ENCODE results near the gene GIPC2.

Gene GIPC2

DNA sequence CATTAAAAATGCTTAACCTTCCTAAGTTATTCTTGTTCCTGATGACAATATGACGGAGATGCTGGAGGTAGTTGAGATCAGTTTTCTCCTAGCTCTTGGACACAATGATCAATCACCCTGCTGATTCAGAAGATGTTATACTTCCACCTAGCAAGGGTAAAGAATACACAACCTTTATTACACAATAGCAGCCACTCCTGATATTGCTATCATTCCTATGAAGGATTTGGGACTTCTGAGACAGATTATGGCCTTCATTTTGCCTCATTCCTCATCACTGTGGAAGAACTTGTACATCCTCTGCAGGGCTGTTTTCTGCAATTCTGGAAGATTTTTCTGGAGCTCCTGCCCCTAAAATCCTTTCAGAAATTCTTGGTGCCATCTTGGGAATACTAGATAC is 47.8 kb downstream of the GIPC2 start:
- in situ Hi-C loops (cut with MboI; ENCODE audit: low sequenced_read_pairs) = no loop called here

GRCh38 chr1:78094639-78095038 is 48.9 kb downstream of the GIPC2 start:
- in situ Hi-C loops (cut with MboI; ENCODE audit: low sequenced_read_pairs) = no loop called here

DNA sequence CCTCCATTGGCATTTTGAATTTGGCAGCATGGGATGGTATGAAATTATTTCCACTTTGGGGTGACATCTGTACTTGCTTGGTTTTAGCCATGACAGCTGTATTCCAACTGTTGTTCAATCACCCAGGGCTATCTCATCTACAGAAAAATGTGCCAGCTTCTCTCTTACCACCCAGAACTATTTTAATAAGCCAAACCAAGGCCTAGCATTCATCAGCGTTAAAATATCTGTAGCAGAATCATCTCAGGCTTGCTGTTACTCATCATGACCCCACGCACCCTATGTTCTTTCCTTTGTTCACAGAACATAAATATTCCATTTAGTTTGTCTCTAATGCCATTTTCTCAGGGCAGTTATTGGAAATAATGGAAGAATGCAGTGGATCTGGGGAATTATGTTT is 49.8 kb downstream of the GIPC2 start:
- in situ Hi-C loops (cut with MboI; ENCODE audit: low sequenced_read_pairs) = no loop called here

DNA sequence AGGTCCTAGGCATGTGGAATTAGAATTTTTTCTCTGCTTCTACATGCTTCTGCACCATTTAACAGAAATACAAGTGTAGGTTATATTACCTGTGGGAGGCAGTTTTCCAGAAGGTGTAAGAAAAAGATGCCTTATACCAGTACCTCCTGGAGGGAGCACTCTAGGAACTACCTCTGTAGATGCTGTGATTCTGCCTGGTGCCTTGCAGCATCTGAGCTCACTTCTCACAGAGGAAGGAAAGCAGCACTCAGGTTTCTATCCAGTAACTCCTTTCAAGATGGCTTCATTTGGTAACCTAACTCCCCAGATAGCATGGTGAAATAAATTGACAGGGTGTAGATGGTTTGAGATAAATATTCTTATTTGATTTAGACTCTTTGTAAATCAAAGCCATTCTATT is 50.3 kb downstream of the GIPC2 start:
- in situ Hi-C loops (cut with MboI; ENCODE audit: low sequenced_read_pairs) = no loop called here

DNA sequence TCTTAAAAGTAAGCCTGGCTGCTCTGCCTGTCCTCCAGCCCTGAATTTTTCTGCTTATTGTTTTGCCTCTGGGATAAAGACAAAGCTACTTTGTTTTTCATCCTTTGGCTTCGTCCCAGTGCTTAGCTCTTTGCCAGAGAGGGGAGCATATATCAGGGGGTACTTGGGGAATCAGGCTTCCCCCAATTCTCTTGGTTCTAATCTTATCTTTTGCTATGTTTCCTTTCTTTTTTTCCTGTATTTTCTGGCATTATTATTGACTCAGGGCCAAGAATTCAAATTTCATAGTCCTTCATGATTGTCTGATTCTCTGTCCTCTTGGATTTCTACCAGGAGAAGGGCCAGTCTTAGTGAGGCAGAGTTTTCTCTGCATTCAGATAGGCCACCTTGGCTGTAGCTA is 51.2 kb downstream of the GIPC2 start:
- in situ Hi-C loops (cut with MboI; ENCODE audit: low sequenced_read_pairs) = no loop called here

DNA sequence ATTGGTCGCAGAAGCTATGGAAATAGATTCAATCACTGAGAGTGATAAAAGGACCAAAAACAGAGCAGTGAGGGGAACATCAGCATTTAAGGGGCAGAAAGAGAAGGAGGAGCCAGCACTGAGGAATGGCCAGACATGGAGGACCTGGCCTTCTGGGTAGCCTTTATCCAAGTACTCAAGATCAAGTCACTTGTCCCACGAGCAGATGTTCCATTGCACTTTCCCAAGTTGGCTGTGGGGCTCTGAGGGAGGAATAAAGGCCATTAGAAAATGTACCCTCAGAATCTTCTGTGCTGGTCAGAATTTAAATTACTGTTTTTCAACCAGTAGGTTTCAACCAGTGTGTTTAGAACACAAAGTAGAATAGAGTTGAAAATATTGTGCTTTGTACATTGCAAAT is 55.3 kb downstream of the GIPC2 start:
- in situ Hi-C loops (cut with MboI; ENCODE audit: low sequenced_read_pairs) = loop anchor here (25.0 kb wide), 1 partner anchor 939 kb away; no protein-coding TSS in a partner anchor

DNA sequence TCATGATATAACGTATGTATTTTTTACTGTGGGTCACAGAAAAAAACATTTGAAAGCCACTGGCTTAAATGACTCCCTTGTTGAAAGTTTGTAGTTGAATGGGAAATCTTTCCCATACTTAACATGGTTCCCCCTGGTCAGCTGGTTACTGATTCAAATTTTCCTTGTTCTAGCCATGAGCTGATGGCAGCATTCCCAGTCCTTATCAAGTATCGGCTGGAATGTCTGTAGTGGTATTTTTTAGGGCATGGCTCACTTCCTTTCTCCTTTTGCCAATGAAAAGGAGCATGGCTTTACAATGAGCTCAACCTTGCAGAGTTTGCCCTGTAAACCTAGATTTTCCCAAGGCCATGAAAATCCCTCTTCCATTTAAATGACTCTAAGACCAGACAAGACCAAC is 55.7 kb downstream of the GIPC2 start:
- in situ Hi-C loops (cut with MboI; ENCODE audit: low sequenced_read_pairs) = loop anchor here (25.0 kb wide), 1 partner anchor 939 kb away; no protein-coding TSS in a partner anchor

DNA sequence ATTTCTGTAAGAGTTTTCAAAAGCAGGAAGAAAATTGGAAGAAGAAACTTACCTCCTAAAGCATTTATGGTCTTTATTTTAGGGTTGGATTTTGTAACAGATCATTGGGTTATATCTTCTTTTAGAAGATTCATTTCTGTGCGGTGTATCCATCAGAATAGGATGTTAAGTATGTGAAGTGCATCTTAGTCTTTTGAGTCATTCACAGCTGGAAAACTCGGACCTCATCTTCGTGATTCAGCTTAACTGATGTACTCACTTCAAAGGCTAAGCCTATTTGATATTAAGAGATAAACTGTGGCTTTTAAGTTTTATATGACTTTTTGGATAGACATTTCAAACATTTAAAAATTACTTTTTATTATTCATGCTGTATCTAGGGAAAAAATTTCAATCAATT is 56.3 kb downstream of the GIPC2 start:
- in situ Hi-C loops (cut with MboI; ENCODE audit: low sequenced_read_pairs) = loop anchor here (25.0 kb wide), 1 partner anchor 940 kb away; no protein-coding TSS in a partner anchor

DNA sequence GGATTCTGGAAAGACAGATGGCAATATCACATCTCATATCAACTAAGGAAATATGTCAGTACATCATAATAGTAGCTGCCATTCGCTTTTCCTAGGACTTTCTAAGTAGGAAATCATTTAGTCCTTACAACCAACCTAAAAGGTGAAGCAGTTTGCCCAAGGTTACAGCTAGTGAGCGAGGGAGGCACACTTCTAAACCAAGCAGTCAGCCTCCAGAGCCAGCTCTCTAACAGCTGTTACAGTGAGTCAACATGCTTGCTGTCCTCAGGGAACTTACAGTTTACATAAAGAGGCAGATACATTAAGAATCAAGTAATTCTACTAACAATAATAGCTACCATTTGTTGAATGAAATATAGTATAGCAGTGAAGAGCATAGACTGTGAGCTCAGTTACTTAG is 57.1 kb downstream of the GIPC2 start:
- in situ Hi-C loops (cut with MboI; ENCODE audit: low sequenced_read_pairs) = loop anchor here (25.0 kb wide), 1 partner anchor 941 kb away; no protein-coding TSS in a partner anchor

DNA sequence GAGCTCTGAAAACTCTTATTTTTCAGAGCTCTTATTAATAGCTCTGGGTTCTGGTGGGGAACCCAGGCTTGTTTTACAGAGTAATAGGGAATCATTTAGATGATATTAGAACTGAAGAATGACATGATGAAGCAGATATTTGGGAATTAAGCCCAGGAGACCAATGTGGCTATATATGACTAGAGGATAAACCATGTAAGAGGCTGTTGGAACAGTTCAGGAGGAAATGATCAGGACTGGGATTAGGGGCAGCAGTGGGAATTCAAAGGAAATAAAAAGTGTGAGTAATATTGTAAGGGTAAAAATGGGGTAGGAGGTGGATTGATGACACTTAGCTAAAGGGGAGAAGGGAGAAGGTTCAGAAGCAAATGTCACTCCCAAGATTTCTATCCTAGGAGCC is 58.6 kb downstream of the GIPC2 start:
- in situ Hi-C loops (cut with MboI; ENCODE audit: low sequenced_read_pairs) = loop anchor here (25.0 kb wide), 1 partner anchor 942 kb away; no protein-coding TSS in a partner anchor

- in situ Hi-C loops (cut with MboI; ENCODE audit: low sequenced_read_pairs) = loop anchor here (25.0 kb wide), 1 partner anchor 947 kb away; no protein-coding TSS in a partner anchor
These were observed 63.9 kb downstream of the GIPC2 start for GRCh38 chr1:78109659-78110058.

- in situ Hi-C loops (cut with MboI; ENCODE audit: low sequenced_read_pairs) = loop anchor here (25.0 kb wide), 1 partner anchor 951 kb away; no protein-coding TSS in a partner anchor
These were observed 67.6 kb downstream of the GIPC2 start for GRCh38 chr1:78113156-78113916.

DNA sequence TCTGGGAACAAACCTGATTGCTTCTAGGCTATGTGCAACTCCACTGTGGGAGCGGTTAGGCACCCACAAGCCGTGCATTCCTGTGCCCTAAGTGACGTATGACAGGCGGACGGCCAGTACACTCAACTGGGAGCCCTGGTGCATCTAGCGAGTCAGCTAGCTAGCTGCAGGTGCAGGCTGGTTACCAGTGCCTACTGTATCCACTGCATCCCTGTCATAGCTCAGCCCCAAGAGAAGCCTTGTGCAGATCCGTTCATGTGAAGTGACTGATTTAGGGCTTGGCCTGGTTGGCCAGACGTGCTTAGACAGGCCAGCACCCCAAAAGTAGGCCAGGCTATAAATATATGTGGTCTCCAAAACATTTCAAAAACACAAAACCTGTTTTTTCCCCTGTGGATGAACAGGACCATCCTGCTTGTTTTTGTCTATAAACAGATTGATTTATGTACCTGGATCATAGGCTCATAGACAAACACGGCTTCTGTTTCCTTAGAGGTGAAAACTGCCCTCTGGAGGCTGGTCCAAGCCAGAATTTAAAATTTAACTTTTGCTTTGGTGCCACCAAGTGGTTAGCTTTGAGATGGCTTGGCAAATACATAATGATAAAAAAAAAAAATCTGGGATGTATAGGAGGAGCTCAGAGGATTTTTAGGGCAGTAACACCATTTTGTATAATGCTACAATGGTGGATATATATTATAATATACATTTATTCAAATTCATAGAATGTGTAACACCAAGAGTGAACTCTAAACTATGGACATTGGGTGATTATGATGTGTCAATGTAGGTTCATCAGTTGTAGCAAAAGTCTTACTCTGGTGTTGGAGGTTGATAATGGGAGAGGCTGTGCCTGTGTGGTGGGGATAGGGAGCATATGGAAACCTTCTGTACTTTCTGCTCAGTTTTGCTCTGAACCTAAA is 68.5 kb downstream of the GIPC2 start:
- in situ Hi-C loops (cut with MboI; ENCODE audit: low sequenced_read_pairs) = loop anchor here (25.0 kb wide), 1 partner anchor 952 kb away; no protein-coding TSS in a partner anchor

- in situ Hi-C loops (cut with MboI; ENCODE audit: low sequenced_read_pairs) = loop anchor here (25.0 kb wide), 1 partner anchor 958 kb away; no protein-coding TSS in a partner anchor
These were observed 74.7 kb downstream of the GIPC2 start for GRCh38 chr1:78120485-78120884.

DNA sequence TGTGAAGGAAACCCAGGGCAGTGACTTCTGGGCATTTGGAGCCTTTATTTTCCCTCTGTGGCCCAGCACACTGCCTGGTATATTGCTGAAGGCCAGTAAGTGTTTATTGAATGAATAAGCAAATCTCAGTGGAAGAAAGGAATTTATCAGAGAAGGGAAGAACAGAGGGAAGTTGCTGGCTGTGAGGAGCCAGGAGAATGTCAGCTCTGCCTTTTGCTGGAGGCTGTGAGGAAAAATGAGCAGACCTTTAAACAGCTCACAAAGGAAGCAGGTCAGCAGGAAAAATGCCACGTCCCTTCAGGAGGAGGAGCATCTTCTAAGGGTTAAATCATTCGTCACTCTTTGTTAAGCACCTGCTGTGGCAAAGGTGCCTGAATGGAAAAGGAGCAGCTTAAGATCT is 75.9 kb downstream of the GIPC2 start:
- in situ Hi-C loops (cut with MboI; ENCODE audit: low sequenced_read_pairs) = loop anchor here (25.0 kb wide), 1 partner anchor 959 kb away; no protein-coding TSS in a partner anchor

DNA sequence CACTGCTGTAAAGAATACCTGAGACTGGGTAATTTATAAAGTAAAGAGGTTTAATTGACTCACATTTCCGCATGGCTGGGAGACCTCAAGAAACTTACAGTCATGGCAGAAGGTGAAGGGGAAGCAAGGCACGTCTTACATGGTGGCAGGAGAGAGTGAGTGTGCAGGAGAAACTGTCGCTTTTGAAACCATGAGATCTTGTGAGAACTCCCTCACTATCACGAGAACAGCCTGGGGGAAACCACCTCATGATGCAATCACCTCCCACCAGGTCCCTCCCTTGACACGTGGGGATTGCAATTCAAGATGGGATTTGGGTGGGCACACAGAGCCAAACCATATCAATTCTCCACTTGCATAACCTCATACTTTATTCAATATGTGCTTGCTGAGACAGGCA is 76.6 kb downstream of the GIPC2 start:
- in situ Hi-C loops (cut with MboI; ENCODE audit: low sequenced_read_pairs) = loop anchor here (25.0 kb wide), 1 partner anchor 960 kb away; no protein-coding TSS in a partner anchor

GRCh38 chr1:78126506-78126905 is 80.7 kb downstream of the GIPC2 start:
- in situ Hi-C loops (cut with MboI; ENCODE audit: low sequenced_read_pairs) = loop anchor here (25.0 kb wide), 1 partner anchor 536 kb away; no protein-coding TSS in a partner anchor

DNA sequence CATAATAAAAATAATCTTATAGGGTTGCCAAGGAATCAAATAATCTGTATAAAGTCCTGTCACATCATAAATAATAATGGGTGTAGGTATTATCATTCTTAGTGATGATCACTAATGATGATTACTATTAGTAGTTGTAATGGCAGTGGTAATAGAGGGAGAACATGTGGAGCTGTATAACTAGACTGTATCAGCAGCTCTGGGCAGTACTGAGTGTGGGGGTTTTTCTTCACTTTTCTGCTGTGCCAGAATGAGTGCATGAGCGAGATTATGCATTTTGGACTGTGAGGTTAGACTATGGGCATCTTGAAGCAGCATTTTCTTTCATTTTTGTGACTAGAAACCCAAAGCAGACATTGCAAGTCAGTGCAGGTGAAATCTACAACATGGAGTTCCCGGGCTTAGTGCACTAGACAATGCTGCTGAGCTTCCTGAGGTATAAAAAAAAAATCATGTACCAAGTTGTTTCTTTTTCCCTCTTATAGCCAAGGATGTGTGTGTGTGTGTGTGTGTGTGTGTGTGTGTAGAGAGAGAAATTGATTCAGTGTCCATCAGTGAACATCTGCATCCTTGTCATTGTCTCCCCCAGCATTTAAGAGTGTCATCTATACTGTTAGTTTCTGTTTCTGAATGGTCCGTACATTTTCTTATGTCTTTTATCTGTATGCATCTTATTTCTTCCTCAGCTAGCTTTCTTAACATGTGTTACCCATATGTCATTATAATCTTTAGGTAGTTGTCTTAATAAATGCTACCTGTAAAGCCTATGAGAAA is 86.6 kb downstream of the GIPC2 start:
- in situ Hi-C loops (cut with MboI; ENCODE audit: low sequenced_read_pairs) = loop anchor here (10.0 to 25.0 kb wide), 2 partner anchors 472 to 530 kb away; no protein-coding TSS in a partner anchor

DNA sequence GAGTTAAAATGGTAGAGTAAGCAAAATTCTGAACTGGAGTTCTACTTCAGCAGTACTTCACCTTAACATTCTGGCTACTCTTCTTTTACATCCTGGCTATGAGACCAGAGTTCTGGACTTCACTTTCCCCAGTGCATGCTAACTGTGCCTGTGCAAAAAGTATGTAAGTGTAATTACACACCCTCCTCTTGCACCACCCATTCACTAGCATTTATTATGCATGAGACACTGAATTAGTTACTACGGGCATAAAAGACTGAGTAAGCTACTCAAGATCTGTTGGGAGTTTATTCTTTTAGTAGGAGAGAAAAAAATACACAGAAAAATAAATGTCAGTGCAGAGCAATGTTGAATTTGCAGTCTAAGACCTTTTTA is 87.2 kb downstream of the GIPC2 start:
- in situ Hi-C loops (cut with MboI; ENCODE audit: low sequenced_read_pairs) = loop anchor here (10.0 to 25.0 kb wide), 2 partner anchors 472 to 529 kb away; no protein-coding TSS in a partner anchor

- in situ Hi-C loops (cut with MboI; ENCODE audit: low sequenced_read_pairs) = loop anchor here (10.0 to 25.0 kb wide), 2 partner anchors 468 to 526 kb away; no protein-coding TSS in a partner anchor
These were observed 90.9 kb downstream of the GIPC2 start for GRCh38 chr1:78136680-78137079.

All from HL-60/S4 (cell line).